ENCODE data around the gene PSKH1.

Gene PSKH1

DNA sequence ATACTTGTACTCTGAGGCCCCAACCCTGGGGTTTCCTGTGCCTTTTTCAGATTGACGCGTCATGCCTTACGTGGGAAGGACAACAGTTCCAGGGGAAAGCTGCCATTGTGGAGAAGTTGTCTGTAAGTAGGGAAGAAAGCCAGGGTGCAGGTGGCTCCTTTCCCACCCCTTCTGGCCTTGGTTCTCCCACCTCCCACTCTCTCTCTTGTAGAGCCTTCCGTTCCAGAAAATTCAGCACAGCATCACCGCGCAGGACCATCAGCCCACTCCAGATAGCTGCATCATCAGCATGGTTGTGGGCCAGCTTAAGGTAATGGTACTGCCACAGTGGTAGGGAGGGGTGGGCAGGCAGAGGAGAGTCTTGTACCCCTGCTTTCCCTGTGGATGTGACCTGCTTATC is 24.8 kb upstream of the PSKH1 start:
- no peak for TF ChIP-seq EZH2phosphoT487 (IDR thresholded peaks at IDR 0.05; ENCODE audit: borderline replicate concordance, low read length)
- TF ChIP-seq, protein P1, sequence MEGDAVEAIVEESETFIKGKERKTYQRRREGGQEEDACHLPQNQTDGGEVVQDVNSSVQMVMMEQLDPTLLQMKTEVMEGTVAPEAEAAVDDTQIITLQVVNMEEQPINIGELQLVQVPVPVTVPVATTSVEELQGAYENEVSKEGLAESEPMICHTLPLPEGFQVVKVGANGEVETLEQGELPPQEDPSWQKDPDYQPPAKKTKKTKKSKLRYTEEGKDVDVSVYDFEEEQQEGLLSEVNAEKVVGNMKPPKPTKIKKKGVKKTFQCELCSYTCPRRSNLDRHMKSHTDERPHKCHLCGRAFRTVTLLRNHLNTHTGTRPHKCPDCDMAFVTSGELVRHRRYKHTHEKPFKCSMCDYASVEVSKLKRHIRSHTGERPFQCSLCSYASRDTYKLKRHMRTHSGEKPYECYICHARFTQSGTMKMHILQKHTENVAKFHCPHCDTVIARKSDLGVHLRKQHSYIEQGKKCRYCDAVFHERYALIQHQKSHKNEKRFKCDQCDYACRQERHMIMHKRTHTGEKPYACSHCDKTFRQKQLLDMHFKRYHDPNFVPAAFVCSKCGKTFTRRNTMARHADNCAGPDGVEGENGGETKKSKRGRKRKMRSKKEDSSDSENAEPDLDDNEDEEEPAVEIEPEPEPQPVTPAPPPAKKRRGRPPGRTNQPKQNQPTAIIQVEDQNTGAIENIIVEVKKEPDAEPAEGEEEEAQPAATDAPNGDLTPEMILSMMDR (IDR thresholded peaks at IDR 0.05; ENCODE audit: low read depth, low read length, poor library complexity, severe bottlenecking), result no peak
- no peaks in the 10 kb centered on the region for H4K20me1 ChIP-seq (ENCODE audit: control insufficient read depth, insufficient read depth, low read depth, low read length)
- H3K4me3 ChIP-seq (ENCODE audit: low read length), result no peak overlapping the region
- no peaks in the 10 kb centered on the region for H3K9me3 ChIP-seq (ENCODE audit: control insufficient read depth, insufficient read depth, low read length)
- H3K36me3 ChIP-seq (ENCODE audit: control insufficient read depth, low read length), result peaks cover 59% of the 10 kb centered on the region
- no peaks in the 10 kb centered on the region for H3K9me2 ChIP-seq (replicated peaks; ENCODE audit: control insufficient read depth, low read length)
- peaks cover 7% of the 10 kb centered on the region for H3K4me1 ChIP-seq (ENCODE audit: control insufficient read depth, low read length)
- no peak overlapping the region for H3K27ac ChIP-seq (ENCODE audit: low read depth, low read length)
- no peaks in the 10 kb centered on the region for H3K27me3 ChIP-seq (ENCODE audit: control insufficient read depth, low read length)
- H3F3A ChIP-seq (ENCODE audit: control insufficient read depth, insufficient read depth), result peaks cover 18% of the 10 kb centered on the region
- no peak overlapping the region for H3K4me2 ChIP-seq (ENCODE audit: low read length)
- peaks cover 24% of the 10 kb centered on the region for H3K79me2 ChIP-seq (ENCODE audit: control insufficient read depth, low read length)

DNA sequence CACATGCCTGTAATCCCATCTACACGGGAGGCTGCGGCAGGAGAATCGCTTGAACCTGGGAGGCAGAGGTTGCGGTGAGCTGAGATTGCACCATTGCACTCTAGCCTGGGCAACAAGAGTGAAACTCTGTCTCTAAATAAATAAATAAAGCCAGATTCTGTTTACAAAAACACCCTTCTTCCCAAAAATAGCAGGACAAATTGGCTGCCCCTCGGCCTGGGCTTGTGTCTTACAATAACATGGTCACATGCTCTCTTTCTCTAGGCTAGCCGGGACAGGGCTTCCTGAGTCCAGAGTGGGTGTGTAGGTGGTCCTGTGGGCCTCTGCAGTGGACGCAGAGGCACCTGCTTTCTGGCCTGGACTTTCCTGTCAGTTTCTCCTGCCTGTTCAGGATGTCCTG is 23.4 kb upstream of the PSKH1 start:
- Histone ChIP-seq H3K79me2 (ENCODE audit: control insufficient read depth, low read length) (peaks cover 26% of the 10 kb centered on the region), H3K4me3 (ENCODE audit: low read length) (no peak overlapping the region), H3F3A (ENCODE audit: control insufficient read depth, insufficient read depth) (peaks cover 18% of the 10 kb centered on the region), H3K36me3 (ENCODE audit: control insufficient read depth, low read length) (peaks cover 56% of the 10 kb centered on the region), H3K9me3 (ENCODE audit: control insufficient read depth, insufficient read depth, low read length) (no peaks in the 10 kb centered on the region), H3K4me2 (ENCODE audit: low read length) (no peak overlapping the region), H3K9me2 (replicated peaks; ENCODE audit: control insufficient read depth, low read length) (no peaks in the 10 kb centered on the region), H4K20me1 (ENCODE audit: control insufficient read depth, insufficient read depth, low read depth, low read length) (no peaks in the 10 kb centered on the region), H3K27me3 (ENCODE audit: control insufficient read depth, low read length) (no peaks in the 10 kb centered on the region), H3K4me1 (ENCODE audit: control insufficient read depth, low read length) (peaks cover 16% of the 10 kb centered on the region), H3K27ac (ENCODE audit: low read depth, low read length) (no peak overlapping the region)
- no peak for TF ChIP-seq EZH2phosphoT487 (IDR thresholded peaks at IDR 0.05; ENCODE audit: borderline replicate concordance, low read length)
- TF ChIP-seq, protein P1 (IDR thresholded peaks at IDR 0.05; ENCODE audit: low read depth, low read length, poor library complexity, severe bottlenecking), result no peak

DNA sequence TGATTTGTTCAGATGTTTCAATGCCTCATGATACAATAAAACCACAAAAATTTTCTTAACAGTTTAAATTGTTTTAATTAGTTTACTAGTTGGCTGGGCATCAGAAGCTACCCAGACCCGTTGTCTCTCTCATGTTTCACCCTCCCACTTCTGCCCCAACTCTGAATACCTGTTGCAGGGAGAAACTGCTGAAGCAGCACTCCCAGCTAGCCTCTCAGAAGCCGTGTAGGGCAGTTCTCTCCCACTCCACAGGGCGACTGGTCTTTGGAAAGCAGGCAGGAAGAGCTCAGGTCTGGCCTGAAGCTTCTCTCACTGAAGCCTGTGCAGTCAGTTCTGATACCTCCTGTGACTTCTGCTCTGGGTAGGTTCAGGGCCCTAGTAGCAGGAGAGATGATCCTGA is 21.8 kb upstream of the PSKH1 start:
- Histone ChIP-seq H3K9me3 (ENCODE audit: control insufficient read depth, insufficient read depth, low read length) (no peaks in the 10 kb centered on the region), H4K20me1 (ENCODE audit: control insufficient read depth, insufficient read depth, low read depth, low read length) (peaks cover 4% of the 10 kb centered on the region; the same call in 1 of the 2 replicates), H3K36me3 (ENCODE audit: control insufficient read depth, low read length) (peaks cover 56% of the 10 kb centered on the region), H3K27ac (ENCODE audit: low read depth, low read length) (no peak overlapping the region), H3F3A (ENCODE audit: control insufficient read depth, insufficient read depth) (peaks cover 18% of the 10 kb centered on the region), H3K27me3 (ENCODE audit: control insufficient read depth, low read length) (no peaks in the 10 kb centered on the region), H3K79me2 (ENCODE audit: control insufficient read depth, low read length) (peaks cover 34% of the 10 kb centered on the region), H3K9me2 (replicated peaks; ENCODE audit: control insufficient read depth, low read length) (no peaks in the 10 kb centered on the region), H3K4me2 (ENCODE audit: low read length) (no peak overlapping the region), H3K4me3 (ENCODE audit: low read length) (no peak overlapping the region), H3K4me1 (ENCODE audit: control insufficient read depth, low read length) (peaks cover 22% of the 10 kb centered on the region)
- TF ChIP-seq, protein P1 (IDR thresholded peaks at IDR 0.05; ENCODE audit: low read depth, low read length, poor library complexity, severe bottlenecking), result no peak
- TF ChIP-seq EZH2phosphoT487 (IDR thresholded peaks at IDR 0.05; ENCODE audit: borderline replicate concordance, low read length), result no peak

Measured in DOHH2 (cell line).